SK-N-SH (cell line): ENCODE data around the gene NDUFAF4. TPM values are rescaled to one million over a fixed set of nuclear protein-coding genes. Genes with fewer than 3 reads are reported as not detected.

Experiments used
- CTCF ChIA-PET: fragments of 300-600, 350-600 bp; formaldehyde crosslinking; extraction: SDS; loops from one replicate; lab custom pipeline; 2021; lab: Yijun Ruan, JAX
- POLR2A ChIA-PET: fragments of 350-600 bp; sonication (Branson Sonifier 250); formaldehyde crosslinking; extraction: SDS; loops from one replicate; lab custom pipeline; 2020; ENCODE audit warnings: antibody characterized with exemption, inconsistent platforms; lab: Yijun Ruan, JAX
- DNase-seq: peaks from one replicate; pipeline ENCODE4 v3.0.0; 2012
- H2AFZ ChIP-seq: fragments of 200-600 bp; sonication (generic); 2 replicates; pipeline ENCODE4 v1.8.1; 2016; ENCODE audit warnings: antibody characterized with exemption, mild to moderate bottlenecking, low read depth
- H3F3A ChIP-seq: fragments of 200-600 bp; sonication (generic); replicated peaks from 2 replicates; pipeline ENCODE3; 2016; ENCODE audit warnings: antibody characterized with exemption, mild to moderate bottlenecking; ENCODE audit not compliant: insufficient read depth
- H3K27ac ChIP-seq, 2 experiments: fragments of 200-500 bp in 1 of 2; fragments of 200-600 bp in 1 of 2; sonication (Bioruptor generic) in 1 of 2; sonication (generic), shearing (Covaris generic) in 1 of 2; 2 replicates each; pipeline versions ENCODE4 v1.5.1 to v1.6.1; 2014 to 2016; ENCODE audit warnings: low read depth in 2 of 2, inconsistent platforms in 1 of 2, low read length in 1 of 2, mild to moderate bottlenecking in 1 of 2, mixed read lengths in 1 of 2
- H3K27me3 ChIP-seq: fragments of 200-600 bp; sonication (generic), shearing (Covaris generic); 2 replicates; pipeline ENCODE4 v1.6.1; 2016; ENCODE audit warnings: mixed run types; ENCODE audit not compliant: insufficient read depth
- H3K36me3 ChIP-seq, 2 experiments: fragments of 200-500 bp in 1 of 2; fragments of 200-600 bp in 1 of 2; sonication (Bioruptor generic) in 1 of 2; sonication (generic) in 1 of 2; replicated peaks in 1 of 2; 2 replicates each; pipeline versions ENCODE3 to v1.5.1; 2014 to 2016; ENCODE audit warnings: low read length in 1 of 2, mild to moderate bottlenecking in 1 of 2; ENCODE audit not compliant: insufficient read depth in 2 of 2, control insufficient read depth in 1 of 2
- H3K4me1 ChIP-seq, 2 experiments: fragments of 200-500 bp in 1 of 2; fragments of 200-600 bp in 1 of 2; sonication (Bioruptor generic) in 1 of 2; sonication (generic), shearing (Covaris generic) in 1 of 2; 2 replicates each; pipeline versions ENCODE4 v1.5.1 to v1.6.1; 2014 to 2016; ENCODE audit warnings: low read depth in 1 of 2, low read length in 1 of 2, mixed run types in 1 of 2; ENCODE audit not compliant: insufficient read depth in 2 of 2, control insufficient read depth in 1 of 2
- H3K4me2 ChIP-seq: fragments of 200-600 bp; sonication (generic), shearing (Covaris generic); 2 replicates; pipeline ENCODE4 v1.6.1; 2017; ENCODE audit warnings: mixed run types
- H3K4me3 ChIP-seq, 2 experiments: fragments of 200-500 bp in 1 of 2; fragments of 200-600 bp in 1 of 2; sonication (Bioruptor generic) in 1 of 2; sonication (generic), shearing (Covaris generic) in 1 of 2; 2 replicates each; pipeline versions ENCODE4 v1.5.1 to v1.8.1; 2014 to 2016; ENCODE audit warnings: low read depth in 2 of 2, inconsistent platforms in 1 of 2, low read length in 1 of 2, mild to moderate bottlenecking in 1 of 2, mixed read lengths in 1 of 2, moderate library complexity in 1 of 2
- H3K79me2 ChIP-seq: fragments of 200-600 bp; sonication (generic); 2 replicates; pipeline ENCODE4 v1.8.1; 2017; ENCODE audit warnings: mild to moderate bottlenecking; ENCODE audit not compliant: insufficient read depth
- H3K9ac ChIP-seq: fragments of 200-600 bp; sonication (generic); 2 replicates; pipeline ENCODE4 v1.6.1; 2017; ENCODE audit warnings: mixed run types
- H3K9me2 ChIP-seq: fragments of 200-600 bp; sonication (generic); 2 replicates; pipeline ENCODE4 v1.6.1; 2017; ENCODE audit warnings: mixed run types
- H3K9me3 ChIP-seq: fragments of 200-600 bp; sonication (generic); 2 replicates; pipeline ENCODE4 v1.6.1; 2017; ENCODE audit warnings: mixed run types, mild to moderate bottlenecking, moderate library complexity
- H4K20me1 ChIP-seq: fragments of 200-600 bp; sonication (generic); 2 replicates; pipeline ENCODE4 v1.6.1; 2017; ENCODE audit warnings: mild to moderate bottlenecking, mixed run types; ENCODE audit not compliant: insufficient read depth
- CHD2 ChIP-seq: fragments of 150-350 bp; IDR thresholded peaks from 2 replicates; pipeline ENCODE4 v1.6.1; 2018; ENCODE audit warnings: low read length; ENCODE audit not compliant: partially characterized antibody
- ELF1 ChIP-seq: IDR thresholded peaks from 2 replicates; pipeline ENCODE4 v1.4.0; 2012
- EP300 ChIP-seq, 2 experiments: IDR thresholded peaks; 2 replicates each; pipeline versions ENCODE4 v1.4.0 to v1.6.1; 2012; ENCODE audit warnings: borderline replicate concordance in 1 of 2, low read depth in 1 of 2, low read length in 1 of 2
- EZH2phosphoT487 ChIP-seq: fragments of 200-600 bp; sonication (generic); IDR thresholded peaks from 2 replicates; pipeline ENCODE4 v1.6.1; 2017; ENCODE audit warnings: low read depth, mixed run types, mild to moderate bottlenecking, antibody characterized with exemption, moderate library complexity, borderline replicate concordance
- FOXM1 ChIP-seq: IDR thresholded peaks from 2 replicates; pipeline ENCODE4 v1.4.0; 2012; ENCODE audit warnings: low read depth, mild to moderate bottlenecking
- GATA2 ChIP-seq: sonication (generic); formaldehyde crosslinking; IDR thresholded peaks from 2 replicates; pipeline ENCODE4 v1.5.0; 2020; ENCODE audit warnings: mild to moderate bottlenecking, missing genetic modification reagents
- IRF3 ChIP-seq: fragments of 150-350 bp; IDR thresholded peaks from 2 replicates; pipeline ENCODE4 v1.6.1; 2016; ENCODE audit warnings: mild to moderate bottlenecking, low read depth, low read length
- MXI1 ChIP-seq: IDR thresholded peaks from 2 replicates; pipeline ENCODE4 v1.6.1; 2012; ENCODE audit warnings: mild to moderate bottlenecking, low read depth, low read length, improper control_type of control experiment
- NRF1 ChIP-seq: IDR thresholded peaks from 2 replicates; pipeline ENCODE4 v1.6.1; 2012; ENCODE audit warnings: low read depth, mild to moderate bottlenecking, low read length
- POLR2AphosphoS5 ChIP-seq: IDR thresholded peaks from 2 replicates; pipeline ENCODE4 v1.6.1; 2012; ENCODE audit warnings: low read depth, low read length
- RAD21 ChIP-seq: IDR thresholded peaks from 2 replicates; pipeline ENCODE4 v1.6.1; 2012; ENCODE audit warnings: mild to moderate bottlenecking, low read length
- REST ChIP-seq: IDR thresholded peaks from 2 replicates; pipeline ENCODE4 v1.6.1; 2012; ENCODE audit warnings: mild to moderate bottlenecking, low read depth, low read length, moderate library complexity
- TCF12 ChIP-seq: IDR thresholded peaks from 2 replicates; pipeline ENCODE4 v1.4.0; 2012
- TEAD4 ChIP-seq: IDR thresholded peaks from 2 replicates; pipeline ENCODE4 v1.4.0; 2012; ENCODE audit warnings: mild to moderate bottlenecking, borderline replicate concordance; ENCODE audit not compliant: insufficient read depth
- USF2 ChIP-seq: fragments of 150-350 bp; IDR thresholded peaks from 2 replicates; pipeline ENCODE4 v1.6.1; 2017; ENCODE audit warnings: antibody characterized with exemption, low read length, low read depth, borderline replicate concordance
- YY1 ChIP-seq: IDR thresholded peaks from 2 replicates; pipeline ENCODE4 v1.4.0; 2012; ENCODE audit warnings: low read depth, mild to moderate bottlenecking
- polyA plus RNA-seq, 3 experiments: library from polyadenylated mRNA; depleted of rRNA; stranded (reverse); fragments of >200 nt; gene quantifications; 2 replicates each; pipeline ENCODE4 v1.2.3, GENCODE V29; 2012

The NDUFAF4 gene
- polyA plus RNA-seq, 1 of the 3 experiments (the other 2 are of a cell fraction), result 16.7 TPM

DNA sequence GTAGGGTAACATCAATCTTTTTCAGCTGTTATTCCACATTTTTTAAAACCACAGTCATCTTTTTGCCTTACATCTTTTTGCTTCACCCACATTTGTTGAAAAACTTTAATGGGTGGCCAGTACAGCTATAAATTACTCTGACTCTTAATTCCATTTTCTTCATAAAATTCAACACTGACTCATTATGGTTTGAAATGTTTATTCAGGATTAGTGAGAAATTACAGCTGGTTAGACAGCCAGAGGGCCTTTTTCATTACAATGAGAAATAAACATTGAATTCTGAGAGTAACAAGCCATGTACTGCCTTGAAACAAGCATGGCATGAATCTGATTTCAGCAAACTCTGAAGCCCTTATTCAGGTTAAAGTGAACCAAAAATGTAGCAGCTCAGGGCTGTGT is 19.5 kb downstream of the NDUFAF4 start:
- no peak for DNase-seq
- Histone ChIP-seq H3F3A (no peaks in the 10 kb centered on the region), H3K27ac (no peak overlapping the region), H4K20me1 (no peaks in the 10 kb centered on the region), H3K79me2 (no peaks in the 10 kb centered on the region), H3K9me3 (no peaks in the 10 kb centered on the region), H3K9me2 (no peaks in the 10 kb centered on the region), H3K9ac (no peak overlapping the region), H3K27me3 (no peaks in the 10 kb centered on the region), H3K4me3 (no peak overlapping the region), H3K36me3 (no peaks in the 10 kb centered on the region), H2AFZ (no peak overlapping the region), H3K4me1 (no peaks in the 10 kb centered on the region; a peak in 1 of 4 replicates), H3K4me2 (no peak overlapping the region)
- TF ChIP-seq EP300 (IDR thresholded peaks at IDR 0.05; ENCODE audit: borderline replicate concordance in 1 of 2, low read depth in 1 of 2, low read length in 1 of 2) (no peak), TCF12 (no peak), RAD21 (no peak), CHD2 (no peak), POLR2AphosphoS5 (no peak), YY1 (no peak), IRF3 (no peak), NRF1 (no peak), MXI1 (no peak), TEAD4 (no peak), USF2 (no peak), FOXM1 (no peak), REST (no peak), EZH2phosphoT487 (no peak), ELF1 (no peak), GATA2 (CRISPR knock-in tag) (no peak)
- ChIA-PET CTCF (interaction anchor here (1.1 to 1.6 kb wide), 2 partner anchors 20 to 134 kb away, joined by 3 to 7 read pairs; partner anchors contain the start of gene NDUFAF4), POLR2A (no interaction called here)
